Keratinocyte (primary cell): ENCODE data around the gene XCL1.

ENCODE experiments used
- EZH2 ChIP-seq: IDR thresholded peaks from one replicate; pipeline ENCODE4 v1.6.1; 2012; ENCODE audit warnings: inconsistent platforms, mild to moderate bottlenecking, low read length, moderate library complexity
- TF ChIP-seq, protein P1 (sequence below), 3 experiments: IDR thresholded peaks in 1 of 3; conservative IDR thresholded peaks in 1 of 3; optimal IDR thresholded peaks in 1 of 3; 2 replicates in 2 of 3; 3 replicates in 1 of 3; pipeline versions ENCODE3 to v1.5.1; 2011; ENCODE audit warnings: low read length in 3 of 3, mild to moderate bottlenecking in 3 of 3, moderate library complexity in 2 of 3, control low read depth in 1 of 3, inconsistent platforms in 1 of 3; ENCODE audit not compliant: insufficient read depth in 2 of 3; ENCODE audit errors: extremely low read depth in 1 of 3

DNA sequence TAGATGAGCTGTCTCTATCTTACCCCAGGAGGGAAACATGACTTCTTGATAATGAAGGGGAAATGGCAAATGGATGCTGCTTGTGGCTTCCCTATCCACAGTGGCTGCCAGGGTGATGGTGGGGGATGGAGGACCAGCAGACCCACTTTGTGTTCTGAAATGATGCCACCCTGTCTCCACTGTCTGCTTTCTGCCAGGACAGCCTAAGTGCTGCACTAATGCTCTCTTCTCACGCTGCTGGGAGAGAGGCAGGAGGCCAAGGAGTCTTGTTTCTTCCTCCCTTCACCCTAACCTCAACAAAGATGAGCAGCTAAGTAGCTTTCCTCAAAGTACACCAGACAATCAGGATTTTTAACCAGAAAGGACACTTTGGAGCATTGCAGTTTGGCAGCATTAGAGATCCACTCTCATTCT lies 36.6 kb downstream of the XCL1 start:
- TF ChIP-seq, protein P1, sequence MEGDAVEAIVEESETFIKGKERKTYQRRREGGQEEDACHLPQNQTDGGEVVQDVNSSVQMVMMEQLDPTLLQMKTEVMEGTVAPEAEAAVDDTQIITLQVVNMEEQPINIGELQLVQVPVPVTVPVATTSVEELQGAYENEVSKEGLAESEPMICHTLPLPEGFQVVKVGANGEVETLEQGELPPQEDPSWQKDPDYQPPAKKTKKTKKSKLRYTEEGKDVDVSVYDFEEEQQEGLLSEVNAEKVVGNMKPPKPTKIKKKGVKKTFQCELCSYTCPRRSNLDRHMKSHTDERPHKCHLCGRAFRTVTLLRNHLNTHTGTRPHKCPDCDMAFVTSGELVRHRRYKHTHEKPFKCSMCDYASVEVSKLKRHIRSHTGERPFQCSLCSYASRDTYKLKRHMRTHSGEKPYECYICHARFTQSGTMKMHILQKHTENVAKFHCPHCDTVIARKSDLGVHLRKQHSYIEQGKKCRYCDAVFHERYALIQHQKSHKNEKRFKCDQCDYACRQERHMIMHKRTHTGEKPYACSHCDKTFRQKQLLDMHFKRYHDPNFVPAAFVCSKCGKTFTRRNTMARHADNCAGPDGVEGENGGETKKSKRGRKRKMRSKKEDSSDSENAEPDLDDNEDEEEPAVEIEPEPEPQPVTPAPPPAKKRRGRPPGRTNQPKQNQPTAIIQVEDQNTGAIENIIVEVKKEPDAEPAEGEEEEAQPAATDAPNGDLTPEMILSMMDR (optimal IDR thresholded peaks at IDR 0.05 in 1 of 3, IDR thresholded peaks at IDR 0.05 in 1 of 3, conservative IDR thresholded peaks at IDR 0.05 in 1 of 3; ENCODE audit: extremely low read depth in 1 of 3, insufficient read depth in 2 of 3, low read length in 3 of 3) = no peak
- TF ChIP-seq EZH2 = no peak
